HTERT RPE-1 (cell line): Measurements from ENCODE around the gene ABHD5.

Experiments used
- in situ Hi-C: fragments of 300-500 bp; cut with MboI; formaldehyde crosslinking; loops from 4 replicates; pipeline ENCODE4 v1.14.3; 2020; ENCODE audit warnings: low sequenced_read_pairs

The ABHD5 gene

GRCh38 chr3:43684944-43685343 is 5.8 kb upstream of the ABHD5 start:
- in situ Hi-C loops: no loop called here

GRCh38 chr3:43685921-43686320 is 4.8 kb upstream of the ABHD5 start:
- in situ Hi-C loops: no loop called here

GRCh38 chr3:43686333-43686699 is 4.4 kb upstream of the ABHD5 start:
- in situ Hi-C loops: no loop called here

GRCh38 chr3:43686700-43687498 is 3.8 kb upstream of the ABHD5 start:
- in situ Hi-C loops: no loop called here

GRCh38 chr3:43687499-43687811 is 3.3 kb upstream of the ABHD5 start:
- in situ Hi-C loops: no loop called here

GRCh38 chr3:43688245-43688650 is 2.5 kb upstream of the ABHD5 start:
- in situ Hi-C loops: no loop called here

GRCh38 chr3:43689166-43689565 is 1.6 kb upstream of the ABHD5 start:
- in situ Hi-C loops: no loop called here

- in situ Hi-C loops: no loop called here
Measured at GRCh38 chr3:43689766-43690399, 855 bp upstream of the ABHD5 start.

- in situ Hi-C loops: no loop called here
Measured at GRCh38 chr3:43691120-43691995, 620 bp downstream of the ABHD5 start.

GRCh38 chr3:43692085-43692855 is 1.5 kb downstream of the ABHD5 start:
- in situ Hi-C loops: no loop called here

- in situ Hi-C loops: no loop called here
Measured at GRCh38 chr3:43692971-43693370, 2.2 kb downstream of the ABHD5 start.

- in situ Hi-C loops: no loop called here
Measured at GRCh38 chr3:43693594-43693993, 2.9 kb downstream of the ABHD5 start.

- in situ Hi-C loops: no loop called here
Measured at GRCh38 chr3:43695443-43695842, 4.7 kb downstream of the ABHD5 start.

- in situ Hi-C loops: no loop called here
Measured at GRCh38 chr3:43695863-43696262, 5.1 kb downstream of the ABHD5 start.

- in situ Hi-C loops: no loop called here
Measured at GRCh38 chr3:43696441-43696840, 5.7 kb downstream of the ABHD5 start.

- in situ Hi-C loops: no loop called here
Measured at GRCh38 chr3:43696881-43697280, 6.1 kb downstream of the ABHD5 start.

- in situ Hi-C loops: no loop called here
Measured at GRCh38 chr3:43699864-43700263, 9.1 kb downstream of the ABHD5 start.

- in situ Hi-C loops: no loop called here
Measured at GRCh38 chr3:43704697-43705096, 14.0 kb downstream of the ABHD5 start.

- in situ Hi-C loops: no loop called here
Measured at GRCh38 chr3:43706342-43706741, 15.6 kb downstream of the ABHD5 start.

- in situ Hi-C loops: no loop called here
Measured at GRCh38 chr3:43707266-43707665, 16.5 kb downstream of the ABHD5 start.

- in situ Hi-C loops: no loop called here
Measured at GRCh38 chr3:43707998-43708397, 17.3 kb downstream of the ABHD5 start.
